Colonic mucosa (tissue), 4 donors: ENCODE results near the gene DMD. TPM values are rescaled to one million over a fixed set of nuclear protein-coding genes. Genes with fewer than 3 reads are reported as not detected.
"Not testable (repeated sequence)": the region's sequence is repeated elsewhere in the genome, so short reads cannot be mapped to it uniquely, and the experiment has no call there.

Experiments used
- DNase-seq: peaks from one replicate; pipeline ENCODE4 v3.0.0-alpha.2; 2020
- H3K27ac ChIP-seq: fragments of 200-600 bp; one replicate; pipeline ENCODE4 v1.8.0; 2021
- H3K27me3 ChIP-seq: fragments of 200-600 bp; one replicate; pipeline ENCODE4 v1.8.0; 2021
- H3K36me3 ChIP-seq: fragments of 200-600 bp; one replicate; pipeline ENCODE4 v1.8.0; 2021
- H3K4me1 ChIP-seq: fragments of 200-600 bp; one replicate; pipeline ENCODE4 v1.8.0; 2021; ENCODE audit warnings: mild to moderate bottlenecking
- H3K4me3 ChIP-seq: fragments of 200-600 bp; one replicate; pipeline ENCODE4 v1.8.0; 2021
- H3K9ac ChIP-seq, 2 donors: one replicate each; pipeline ENCODE4 v1.7.0; 2013; ENCODE audit warnings: control low read depth in 2 of 2, low read depth in 2 of 2, low read length in 2 of 2
- H3K9me3 ChIP-seq: fragments of 200-600 bp; one replicate; pipeline ENCODE4 v1.8.0; 2021
- intact Hi-C: fragments of 100-400 bp; cut with DNase I; formaldehyde crosslinking; loops from one replicate; pipeline ENCODE4 v1.14.1; 2022
- total RNA-seq, 2 donors: library from RNA; stranded (reverse); fragmentation: NEBNext Ultra II Directional in 1 of 2; extraction: Animal tissue kit (Norgen Biotek cat#: 25700) in 1 of 2; gene quantifications; one replicate each; pipeline ENCODE4 v1.2.1, GENCODE V29; 2021
- TF ChIP-seq, protein P1 (sequence below): fragments of 200-600 bp; IDR thresholded peaks from one replicate; pipeline ENCODE4 v1.8.0; 2022; ENCODE audit warnings: antibody characterized with exemption, mild to moderate bottlenecking
- donor health status: healthy.
- donor health status: DM: no; HTN: no; CAD: no.
- donor health status: DM: no; HTN: no; CAD: no.

Gene DMD
- total RNA-seq, 2 donors from 2014 or later = 7.3 to 24.5 TPM

DNA sequence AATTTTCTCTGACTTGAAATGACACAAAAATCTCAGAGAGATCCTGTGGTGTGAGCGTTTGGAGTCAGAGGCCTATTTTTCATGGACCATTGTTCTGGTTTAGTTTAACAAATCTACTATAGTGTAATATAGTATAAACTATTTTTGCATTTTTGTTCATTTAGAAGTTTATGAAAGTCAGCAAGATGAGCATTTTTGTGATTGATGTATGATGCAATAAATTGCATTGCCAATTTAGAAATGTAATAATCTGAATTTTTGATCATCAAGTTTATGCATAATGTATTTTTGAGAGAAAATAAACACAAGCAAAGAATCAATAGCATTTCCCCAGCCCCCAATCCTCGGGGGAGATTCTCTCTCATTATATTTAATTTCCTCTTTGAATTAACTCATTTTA, 1620.0 kb downstream of the DMD start:
- no peaks in the 10 kb centered on the region for H3K9me3 ChIP-seq
- no peak overlapping the region for H3K4me3 ChIP-seq
- H3K9ac ChIP-seq = no peak overlapping the region
- no peak overlapping the region for H3K27ac ChIP-seq
- intact Hi-C loops = no loop called here
- H3K4me1 ChIP-seq = no peaks in the 10 kb centered on the region
- no peaks in the 10 kb centered on the region for H3K36me3 ChIP-seq
- no peak for DNase-seq
- no peaks in the 10 kb centered on the region for H3K27me3 ChIP-seq
- TF ChIP-seq, protein P1, sequence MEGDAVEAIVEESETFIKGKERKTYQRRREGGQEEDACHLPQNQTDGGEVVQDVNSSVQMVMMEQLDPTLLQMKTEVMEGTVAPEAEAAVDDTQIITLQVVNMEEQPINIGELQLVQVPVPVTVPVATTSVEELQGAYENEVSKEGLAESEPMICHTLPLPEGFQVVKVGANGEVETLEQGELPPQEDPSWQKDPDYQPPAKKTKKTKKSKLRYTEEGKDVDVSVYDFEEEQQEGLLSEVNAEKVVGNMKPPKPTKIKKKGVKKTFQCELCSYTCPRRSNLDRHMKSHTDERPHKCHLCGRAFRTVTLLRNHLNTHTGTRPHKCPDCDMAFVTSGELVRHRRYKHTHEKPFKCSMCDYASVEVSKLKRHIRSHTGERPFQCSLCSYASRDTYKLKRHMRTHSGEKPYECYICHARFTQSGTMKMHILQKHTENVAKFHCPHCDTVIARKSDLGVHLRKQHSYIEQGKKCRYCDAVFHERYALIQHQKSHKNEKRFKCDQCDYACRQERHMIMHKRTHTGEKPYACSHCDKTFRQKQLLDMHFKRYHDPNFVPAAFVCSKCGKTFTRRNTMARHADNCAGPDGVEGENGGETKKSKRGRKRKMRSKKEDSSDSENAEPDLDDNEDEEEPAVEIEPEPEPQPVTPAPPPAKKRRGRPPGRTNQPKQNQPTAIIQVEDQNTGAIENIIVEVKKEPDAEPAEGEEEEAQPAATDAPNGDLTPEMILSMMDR = no peak

DNA sequence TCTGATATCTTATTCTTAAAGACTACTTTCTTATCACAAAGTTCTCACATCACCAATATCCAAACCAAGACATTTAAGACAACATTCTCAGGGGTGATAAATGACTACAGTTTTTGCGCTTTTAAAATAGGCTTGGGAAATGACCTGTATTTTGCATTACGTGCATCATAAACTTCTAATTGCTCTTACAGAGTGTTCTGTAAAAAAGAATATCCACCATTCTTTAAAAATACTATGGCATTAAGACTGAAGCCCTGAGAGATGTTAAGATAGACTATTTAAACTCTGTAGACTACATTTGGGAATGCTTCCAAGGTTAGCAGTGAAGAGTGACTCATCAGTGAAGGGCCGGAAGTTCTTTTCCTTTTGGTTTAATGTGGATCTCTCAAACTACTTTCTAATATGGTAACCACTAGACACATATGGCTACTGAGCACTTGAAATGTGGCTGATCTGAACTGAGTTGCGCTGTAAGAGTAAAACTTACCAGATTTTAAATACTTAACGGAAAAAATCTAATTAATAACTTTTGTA, 1620.7 kb downstream of the DMD start:
- TF ChIP-seq, protein P1 = no peak
- no peaks in the 10 kb centered on the region for H3K9me3 ChIP-seq
- no peak overlapping the region for H3K9ac ChIP-seq
- H3K27me3 ChIP-seq = no peaks in the 10 kb centered on the region
- no peak for DNase-seq
- intact Hi-C loops = no loop called here
- no peak overlapping the region for H3K27ac ChIP-seq
- no peaks in the 10 kb centered on the region for H3K36me3 ChIP-seq
- no peaks in the 10 kb centered on the region for H3K4me1 ChIP-seq
- no peak overlapping the region for H3K4me3 ChIP-seq

DNA sequence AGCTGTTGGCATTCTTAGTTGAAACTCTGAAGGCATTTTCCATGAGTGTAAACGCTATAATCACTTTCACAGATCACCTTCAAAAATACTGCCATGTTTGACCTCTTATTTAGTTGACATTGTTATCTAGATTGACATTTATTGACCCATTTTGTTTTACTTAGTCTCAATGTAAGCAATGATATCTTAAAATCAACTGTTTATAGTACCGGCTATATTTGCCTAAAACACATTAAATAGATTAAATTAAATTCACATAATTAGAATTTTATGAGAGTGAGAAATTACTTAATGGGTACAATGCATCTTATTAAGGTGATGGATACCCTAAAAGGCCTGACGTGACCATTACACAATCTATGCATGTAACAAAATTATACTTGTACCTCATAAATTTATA, 1621.8 kb downstream of the DMD start:
- intact Hi-C loops = no loop called here
- TF ChIP-seq, protein P1 = no peak
- Histone ChIP-seq H3K27me3 (no peaks in the 10 kb centered on the region), H3K9ac (no peak overlapping the region), H3K27ac (no peak overlapping the region), H3K36me3 (no peaks in the 10 kb centered on the region), H3K4me3 (no peak overlapping the region), H3K4me1 (no peaks in the 10 kb centered on the region), H3K9me3 (no peaks in the 10 kb centered on the region)
- no peak for DNase-seq

DNA sequence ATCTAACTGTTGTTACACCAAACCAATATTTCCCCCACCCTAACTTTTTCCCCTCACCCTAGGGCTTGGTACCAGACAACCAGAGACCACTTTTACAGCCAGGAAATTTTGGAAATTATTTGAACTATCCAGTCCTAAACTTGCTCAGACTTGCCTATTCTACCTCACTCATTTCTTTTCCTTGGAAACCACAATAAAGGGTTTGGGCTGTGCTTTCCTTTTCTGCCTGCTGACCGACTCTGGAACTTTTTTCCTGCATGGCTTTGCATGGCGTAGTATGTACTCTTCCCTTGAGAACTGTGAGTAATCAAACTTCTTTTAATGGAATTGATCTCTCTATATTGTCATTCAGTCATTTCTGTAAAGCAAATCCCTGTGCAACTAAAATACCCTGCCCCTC, 1623.0 kb downstream of the DMD start:
- no peaks in the 10 kb centered on the region for H3K36me3 ChIP-seq
- H3K4me1 ChIP-seq = no peaks in the 10 kb centered on the region
- no peak for DNase-seq
- no peaks in the 10 kb centered on the region for H3K27me3 ChIP-seq
- H3K9me3 ChIP-seq = no peaks in the 10 kb centered on the region
- TF ChIP-seq, protein P1 = no peak
- no peak overlapping the region for H3K4me3 ChIP-seq
- no peak overlapping the region for H3K9ac ChIP-seq
- H3K27ac ChIP-seq = no peak overlapping the region
- intact Hi-C loops = no loop called here

DNA sequence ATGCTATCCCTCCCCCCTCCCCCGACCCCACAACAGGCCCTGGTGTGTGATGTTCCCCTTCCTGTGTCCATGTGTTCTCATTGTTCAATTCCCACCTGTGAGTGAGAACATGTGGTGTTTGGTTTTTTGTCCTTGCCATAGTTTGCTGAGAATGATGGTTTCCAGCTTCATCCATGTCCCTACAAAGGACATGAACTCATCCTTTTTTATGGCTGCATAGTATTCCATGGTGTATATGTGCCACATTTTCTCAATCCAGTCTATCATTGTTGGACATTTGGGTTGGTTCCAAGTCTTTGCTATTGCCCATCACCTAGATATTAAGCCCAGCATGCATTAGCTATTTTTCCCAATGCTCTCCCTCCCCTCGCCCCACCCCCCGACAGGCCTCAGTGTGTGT, 1627.5 kb downstream of the DMD start:
- H3K9ac ChIP-seq, H3K36me3 ChIP-seq, H3K4me1 ChIP-seq, H3K27ac ChIP-seq, H3K27me3 ChIP-seq, H3K9me3 ChIP-seq, H3K4me3 ChIP-seq, DNase-seq, intact Hi-C loops: not testable (repeated sequence)

DNA sequence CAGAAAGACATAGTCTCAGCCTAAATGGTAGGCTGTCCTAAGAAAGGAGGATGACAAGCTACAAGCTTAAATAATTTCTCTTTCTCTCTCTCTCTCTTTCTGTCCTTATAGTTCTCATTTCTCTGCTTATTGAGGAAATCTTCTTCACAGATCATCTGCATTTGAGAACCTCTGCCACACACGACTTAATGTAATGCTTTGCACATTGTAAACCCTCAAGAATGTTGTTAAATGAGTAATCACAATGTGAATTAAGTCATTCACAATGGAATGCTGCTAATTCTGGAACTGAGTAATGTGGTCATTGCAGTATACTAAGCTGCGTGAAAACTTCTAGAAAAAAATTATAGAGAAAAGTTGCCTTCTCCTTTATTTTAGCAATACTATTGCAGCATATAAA, 1630.6 kb downstream of the DMD start:
- intact Hi-C loops = no loop called here
- TF ChIP-seq, protein P1 = no peak

More for the DNA sequence above, 1630.6 kb downstream of the DMD start:
- no peak for DNase-seq
- Histone ChIP-seq H3K27ac (no peak overlapping the region), H3K27me3 (no peaks in the 10 kb centered on the region), H3K36me3 (no peaks in the 10 kb centered on the region), H3K4me3 (no peak overlapping the region), H3K9ac (no peak overlapping the region), H3K9me3 (no peaks in the 10 kb centered on the region), H3K4me1 (no peaks in the 10 kb centered on the region)
